GM19043 (cell line): ENCODE results near the gene SIVA1.

Source experiments
- ATAC-seq: cut with Tn5 transposase; IDR thresholded peaks from one replicate; pipeline ENCODE4 v1.9.1; 2021; ENCODE audit warnings: low read depth; ENCODE audit not compliant: unreplicated experiment

SIVA1 gene

DNA sequence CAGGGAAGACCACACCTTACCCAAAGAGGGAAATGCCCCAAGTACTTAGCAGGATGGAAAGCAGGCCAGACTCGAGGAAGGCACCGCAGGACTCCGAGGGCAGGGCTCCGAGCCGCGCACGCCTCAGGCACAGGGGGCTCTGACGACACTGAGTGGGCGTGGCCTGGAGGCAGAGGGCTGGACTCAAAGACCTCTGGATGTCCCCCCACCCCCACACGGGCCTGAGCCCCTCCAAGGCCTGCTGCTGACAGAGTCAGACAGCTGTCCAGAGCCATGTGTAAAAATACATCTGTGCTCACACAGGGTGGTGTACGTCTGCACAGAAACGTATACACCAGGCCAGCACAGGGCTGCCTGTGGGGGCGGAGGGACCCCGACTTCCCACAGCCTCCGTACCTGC is 41.2 kb downstream of the SIVA1 start:
- ATAC-seq: no peak

DNA sequence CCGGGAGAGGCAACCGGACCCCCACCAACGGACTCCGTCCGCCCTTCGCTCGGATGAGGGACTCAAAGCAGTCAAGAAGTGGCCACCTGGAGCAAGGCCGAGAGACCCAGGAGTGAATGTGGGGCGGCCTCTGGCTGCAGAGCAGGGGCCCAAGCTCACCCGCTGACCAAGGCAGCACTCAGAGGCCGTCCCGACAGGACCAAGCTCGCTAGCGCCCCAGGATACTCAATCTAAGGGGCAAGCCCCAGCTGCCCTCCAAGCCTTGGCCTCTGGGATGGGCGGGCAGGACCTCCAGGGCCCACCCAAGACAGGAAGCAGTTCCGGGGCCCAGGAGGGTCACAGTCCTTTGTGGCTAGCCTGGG is 41.7 kb downstream of the SIVA1 start:
- ATAC-seq: no peak

DNA sequence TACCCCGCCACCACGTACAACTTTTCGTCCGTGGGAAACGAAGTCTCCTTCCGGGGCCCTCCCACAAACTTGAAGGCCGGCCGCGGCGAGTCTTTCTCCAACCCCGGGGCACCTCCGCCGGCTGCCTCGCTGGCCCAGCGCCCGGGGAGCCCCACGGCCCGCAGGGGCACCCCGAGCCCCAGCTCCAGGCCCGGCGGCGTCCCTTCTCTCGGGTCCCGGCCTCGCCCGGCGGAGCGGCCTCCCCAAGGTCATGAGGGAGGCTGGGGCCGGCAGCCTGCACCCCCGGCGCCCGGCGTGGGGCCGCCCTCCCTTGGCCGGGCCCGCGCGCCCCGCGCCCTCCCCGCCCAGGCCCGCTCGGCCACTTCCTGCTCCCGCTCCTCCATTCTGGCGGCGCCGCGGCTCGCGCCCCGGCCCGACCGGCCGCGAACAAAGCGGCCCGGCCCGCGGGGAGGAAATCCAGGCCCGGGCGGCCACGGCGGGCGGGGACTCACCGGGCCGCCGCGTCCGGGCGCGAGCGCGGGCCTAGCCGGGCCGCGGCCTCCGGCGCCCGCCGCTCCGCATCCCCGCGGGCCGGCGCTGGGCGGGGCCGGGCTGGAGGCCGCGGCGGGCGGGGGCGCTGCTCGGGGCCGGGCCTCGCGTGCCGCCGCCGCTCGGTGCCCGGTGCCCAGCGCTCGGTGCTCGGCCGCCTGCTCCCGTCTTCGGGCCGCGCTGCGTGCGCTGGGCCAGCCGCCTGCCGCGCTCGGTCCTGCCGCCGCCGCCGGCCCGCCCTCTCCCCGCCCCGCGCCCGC is 42.2 kb downstream of the SIVA1 start, which contains the start of gene AKT1:
TSS of gene AKT1 (minus strand) at position 756 of the 788 bp plus-strand sequence. CDS start 3,105 bp downstream, outside the sequence.
- ATAC-seq: peak; percentile 27

DNA sequence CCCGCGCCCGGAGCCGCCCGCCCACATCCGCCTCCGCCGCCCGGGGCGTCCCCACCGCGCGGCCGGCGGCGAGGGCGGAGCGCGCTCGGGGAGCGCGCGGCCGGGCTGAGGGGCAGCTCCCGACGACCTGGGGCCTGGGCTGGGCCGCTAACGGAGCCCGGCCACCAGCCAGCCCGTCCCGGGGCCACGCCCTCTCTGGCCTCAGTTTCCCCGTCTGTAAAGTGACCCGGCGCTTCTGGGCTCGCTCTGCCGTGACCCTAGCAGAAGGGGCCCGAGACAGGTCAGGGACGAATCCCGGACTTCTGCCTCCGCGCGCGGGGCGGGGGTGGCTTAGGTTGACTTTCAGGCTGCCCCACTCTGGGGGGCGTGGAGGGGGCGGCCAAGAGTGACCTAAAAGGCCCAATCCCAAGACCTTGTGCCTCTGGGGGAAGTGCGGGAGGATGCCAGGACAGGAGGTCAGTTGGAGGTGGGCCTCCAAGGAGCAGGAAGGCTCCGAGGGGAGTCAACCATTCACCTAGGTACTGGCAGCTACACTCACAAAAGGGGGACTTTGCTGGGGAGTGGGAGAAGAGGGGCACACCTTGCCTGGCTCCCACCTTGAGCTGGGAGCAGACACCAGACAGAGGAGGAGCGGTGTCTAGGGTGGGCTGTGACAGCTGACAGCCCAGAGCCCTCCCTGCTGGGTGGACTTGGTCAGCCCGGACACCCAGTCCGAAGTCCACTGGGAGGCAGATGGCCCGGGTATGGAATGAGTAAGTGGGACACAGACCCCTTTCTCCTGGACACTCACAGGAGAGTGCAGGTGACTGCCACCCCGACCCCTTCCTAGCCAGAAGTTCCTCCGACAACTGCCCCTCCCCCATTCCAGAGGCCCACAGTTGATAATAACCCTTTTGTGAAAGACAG is 43.1 kb downstream of the SIVA1 start:
- ATAC-seq: peak; percentile 31

DNA sequence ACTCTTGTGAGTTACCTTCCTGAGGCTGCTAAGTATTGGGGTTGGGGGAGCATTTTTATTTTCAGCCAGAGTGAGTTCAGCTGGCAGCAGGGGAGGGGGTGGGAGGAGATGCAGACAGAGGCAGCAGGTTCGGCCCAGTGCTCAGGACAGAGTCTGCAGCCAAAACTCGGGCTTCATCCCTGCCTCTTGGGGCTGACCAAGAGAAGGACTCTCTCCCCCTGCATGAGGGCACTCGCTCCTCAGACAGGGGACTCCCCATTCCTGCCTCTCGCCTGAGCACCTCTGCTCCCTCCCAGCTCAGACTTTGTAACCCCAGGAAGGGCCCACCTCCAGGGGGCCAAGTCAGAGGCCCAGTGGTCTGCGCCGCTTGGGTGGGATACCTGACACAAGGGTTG is 43.7 kb downstream of the SIVA1 start:
- no peak for ATAC-seq

DNA sequence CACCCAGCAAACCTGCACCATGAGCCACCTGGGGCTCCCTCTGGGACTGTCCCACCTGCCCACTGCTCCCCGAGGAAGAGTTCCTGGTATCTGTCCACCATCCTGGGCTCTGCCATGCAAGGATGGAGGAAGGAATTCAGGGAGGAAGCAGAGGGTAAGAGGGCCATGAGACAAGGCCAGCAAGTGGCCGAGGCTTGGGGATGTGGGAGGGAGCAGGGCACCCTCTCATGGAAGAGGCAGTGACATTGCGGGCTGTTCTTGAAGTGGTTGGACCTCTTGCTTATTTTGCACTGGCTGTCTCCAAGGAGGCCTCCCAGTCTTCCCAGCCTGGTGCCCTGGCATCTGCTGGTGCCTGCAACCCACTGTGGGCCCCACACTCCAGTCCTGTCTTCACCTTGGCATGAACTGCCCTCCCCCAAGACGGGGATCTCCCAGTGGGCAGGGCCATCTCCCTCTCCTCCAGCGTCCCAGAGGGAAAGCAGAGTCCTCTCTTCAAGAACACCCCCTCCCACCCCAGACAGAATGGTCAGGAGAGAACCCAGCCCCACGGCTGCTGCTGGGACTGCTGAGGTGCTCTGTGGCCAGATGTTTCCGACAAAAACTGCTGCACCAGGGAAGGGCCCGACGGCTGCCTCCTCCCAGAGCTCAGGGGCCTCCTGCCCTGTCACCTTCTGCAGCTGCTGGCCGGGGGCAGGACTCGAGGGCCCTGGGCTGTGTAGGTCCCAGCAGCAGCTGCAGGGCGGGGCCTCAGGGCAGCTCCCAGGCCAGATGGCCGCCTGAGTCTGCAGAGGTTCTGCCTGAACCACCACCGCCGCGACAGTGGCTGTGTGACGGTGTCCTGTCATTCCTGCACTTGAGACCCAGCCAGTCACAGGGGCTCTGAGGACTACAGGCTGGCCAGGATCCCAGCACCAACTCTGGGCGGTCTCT is 44.4 kb downstream of the SIVA1 start:
- no peak for ATAC-seq

DNA sequence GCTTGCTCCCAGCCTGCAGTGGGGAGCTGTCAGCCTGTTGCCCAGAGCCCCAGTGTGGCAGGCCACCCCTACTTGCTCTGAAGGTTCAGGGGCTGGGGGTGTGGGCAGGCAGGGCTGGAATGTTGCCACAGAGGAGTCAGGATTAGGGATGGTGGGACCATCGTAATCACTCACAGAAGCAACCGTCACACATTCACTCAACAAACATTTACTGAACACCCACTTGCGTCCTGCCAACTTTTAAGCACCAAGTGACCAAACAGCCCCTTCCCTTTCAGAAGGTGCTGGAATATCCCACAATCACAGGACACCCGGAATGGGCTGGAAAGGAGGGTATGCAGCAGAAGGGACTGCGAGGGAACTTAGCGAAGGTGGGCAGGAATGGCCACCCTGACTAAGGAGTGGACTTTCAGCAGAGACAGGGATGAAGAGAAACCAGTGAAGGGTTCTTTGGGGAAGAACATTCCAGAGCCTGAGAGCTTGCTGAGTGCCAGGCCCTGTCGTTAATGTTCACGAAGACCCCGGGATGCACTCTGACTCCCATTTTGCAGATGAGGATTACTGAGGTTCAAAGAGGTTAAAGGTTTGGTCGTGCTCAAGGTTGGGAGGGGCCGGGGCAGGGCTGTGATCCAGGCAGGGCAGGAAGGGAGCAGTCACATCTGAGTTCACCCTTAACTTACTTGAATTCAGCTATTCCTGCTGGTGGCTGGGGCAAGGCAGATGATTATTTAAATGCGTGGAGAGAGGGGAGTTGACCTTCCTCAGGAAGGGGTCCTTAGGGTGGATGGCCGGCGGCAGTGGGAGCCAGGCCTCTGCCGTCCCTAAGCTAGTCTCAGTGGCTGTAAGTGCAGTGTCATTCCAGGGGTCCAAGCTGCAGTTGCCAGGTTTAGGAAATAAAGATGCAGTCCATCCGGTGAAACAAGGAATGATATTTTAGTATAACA is 45.6 kb downstream of the SIVA1 start:
- no peak for ATAC-seq

DNA sequence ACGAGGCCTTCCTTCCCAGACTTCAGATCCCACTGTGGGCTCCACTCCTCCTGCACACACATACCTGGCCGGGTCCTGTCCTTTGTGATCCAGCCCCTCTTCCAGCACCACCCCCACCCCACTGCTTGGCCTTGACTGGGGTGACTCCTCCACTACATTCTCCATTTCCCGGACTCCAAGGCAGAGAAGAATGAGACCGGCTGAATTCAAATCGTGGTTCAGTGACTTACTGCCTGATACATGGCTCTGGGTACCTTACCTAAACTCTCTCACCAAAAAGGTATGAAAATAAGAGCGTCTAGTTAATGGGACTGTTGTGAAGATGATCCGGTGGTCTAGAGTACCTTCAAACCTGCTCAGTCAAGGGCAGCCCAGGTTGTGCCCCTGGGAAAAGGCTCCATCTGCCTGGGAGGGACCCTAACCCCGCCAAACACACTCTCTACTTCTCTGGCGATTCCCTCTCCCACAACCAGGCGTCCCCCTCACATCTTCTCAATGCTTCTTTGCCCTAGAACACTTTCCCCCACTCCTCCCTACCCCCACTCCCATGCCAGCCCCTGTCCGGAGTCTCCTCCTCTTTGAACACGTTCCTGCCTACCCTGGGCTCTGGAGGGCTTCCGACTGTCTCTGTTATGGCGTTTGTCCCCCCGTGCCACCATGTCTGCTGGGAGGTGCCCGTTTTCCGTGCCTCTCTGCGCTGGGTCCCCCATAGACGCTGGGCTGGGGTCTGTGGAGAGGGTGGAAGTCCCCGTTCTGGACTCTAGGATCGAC is 46.5 kb downstream of the SIVA1 start:
- no peak for ATAC-seq

DNA sequence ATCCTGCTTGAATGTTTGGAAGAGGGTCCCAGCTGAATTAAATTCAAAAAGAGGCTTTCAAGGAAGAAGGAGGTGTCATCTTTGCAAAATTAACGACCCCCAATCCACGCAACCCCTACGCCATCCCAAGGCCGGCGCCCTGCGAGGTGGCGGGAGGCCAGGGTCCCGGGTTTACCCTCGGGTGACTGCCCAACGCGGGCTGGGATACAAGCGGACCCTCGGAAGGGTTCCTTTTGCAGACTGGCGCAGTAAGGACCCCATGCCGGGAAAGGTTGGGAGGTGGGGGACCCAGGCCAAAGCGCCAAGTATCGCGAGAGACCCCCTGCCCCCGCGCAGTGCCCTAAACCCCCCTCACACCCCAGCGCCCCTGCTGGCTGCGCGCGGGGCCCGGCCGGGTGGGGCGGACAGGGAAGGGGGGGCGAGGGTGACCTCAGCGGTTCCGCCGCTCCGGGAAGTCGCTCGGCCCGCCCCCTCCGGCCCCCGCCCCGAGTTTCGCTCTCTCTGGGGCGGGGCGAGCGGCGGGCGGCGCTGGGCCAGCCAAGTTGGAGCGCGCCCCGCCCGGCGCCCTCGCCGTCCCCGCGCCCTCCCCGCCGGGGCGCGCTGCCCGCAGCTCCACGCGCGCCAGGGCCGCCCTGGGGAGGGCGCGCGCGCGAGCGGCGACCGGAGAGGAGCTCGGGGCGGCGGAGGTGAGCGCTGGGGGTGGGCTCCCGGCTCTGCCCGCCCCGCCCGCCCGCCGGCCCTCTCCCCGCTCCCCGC is 47.2 kb downstream of the SIVA1 start:
- ATAC-seq: no peak

DNA sequence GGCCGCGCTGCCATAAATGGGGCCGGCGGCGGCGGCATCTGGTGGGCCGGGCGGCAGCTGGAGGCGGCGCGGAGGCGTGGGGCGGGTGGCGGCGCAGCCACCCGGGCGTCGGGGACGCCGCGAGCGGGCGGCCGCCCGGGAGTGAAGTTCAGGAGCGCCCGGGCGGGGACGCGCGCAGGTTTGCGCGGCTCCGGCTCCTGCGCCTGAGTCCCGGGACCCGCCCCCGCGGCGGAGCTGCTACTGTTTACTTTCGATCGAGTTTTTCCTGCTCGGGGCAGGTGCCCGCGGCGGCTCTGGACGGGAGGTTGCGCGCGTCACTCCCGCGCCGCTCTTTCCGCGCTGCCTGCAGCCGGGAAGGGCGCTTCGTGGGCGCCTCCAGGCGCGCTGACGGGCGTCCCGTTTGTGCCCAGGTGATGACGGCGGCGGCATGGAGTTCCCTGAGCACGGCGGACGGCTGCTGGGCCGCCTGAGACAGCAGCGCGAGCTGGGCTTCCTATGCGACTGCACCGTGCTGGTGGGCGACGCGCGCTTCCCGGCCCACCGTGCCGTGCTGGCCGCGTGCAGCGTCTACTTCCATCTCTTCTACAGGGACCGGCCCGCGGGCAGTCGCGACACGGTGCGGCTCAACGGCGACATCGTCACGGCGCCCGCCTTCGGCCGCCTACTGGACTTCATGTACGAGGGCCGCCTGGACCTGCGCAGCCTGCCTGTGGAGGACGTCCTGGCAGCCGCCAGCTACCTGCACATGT is 48.0 kb downstream of the SIVA1 start, which contains the start of gene ZBTB42:
TSS of gene ZBTB42 (plus strand) at position 331 of the 749 bp plus-strand sequence. CDS start at position 428, 97 bp downstream.
- no peak for ATAC-seq

DNA sequence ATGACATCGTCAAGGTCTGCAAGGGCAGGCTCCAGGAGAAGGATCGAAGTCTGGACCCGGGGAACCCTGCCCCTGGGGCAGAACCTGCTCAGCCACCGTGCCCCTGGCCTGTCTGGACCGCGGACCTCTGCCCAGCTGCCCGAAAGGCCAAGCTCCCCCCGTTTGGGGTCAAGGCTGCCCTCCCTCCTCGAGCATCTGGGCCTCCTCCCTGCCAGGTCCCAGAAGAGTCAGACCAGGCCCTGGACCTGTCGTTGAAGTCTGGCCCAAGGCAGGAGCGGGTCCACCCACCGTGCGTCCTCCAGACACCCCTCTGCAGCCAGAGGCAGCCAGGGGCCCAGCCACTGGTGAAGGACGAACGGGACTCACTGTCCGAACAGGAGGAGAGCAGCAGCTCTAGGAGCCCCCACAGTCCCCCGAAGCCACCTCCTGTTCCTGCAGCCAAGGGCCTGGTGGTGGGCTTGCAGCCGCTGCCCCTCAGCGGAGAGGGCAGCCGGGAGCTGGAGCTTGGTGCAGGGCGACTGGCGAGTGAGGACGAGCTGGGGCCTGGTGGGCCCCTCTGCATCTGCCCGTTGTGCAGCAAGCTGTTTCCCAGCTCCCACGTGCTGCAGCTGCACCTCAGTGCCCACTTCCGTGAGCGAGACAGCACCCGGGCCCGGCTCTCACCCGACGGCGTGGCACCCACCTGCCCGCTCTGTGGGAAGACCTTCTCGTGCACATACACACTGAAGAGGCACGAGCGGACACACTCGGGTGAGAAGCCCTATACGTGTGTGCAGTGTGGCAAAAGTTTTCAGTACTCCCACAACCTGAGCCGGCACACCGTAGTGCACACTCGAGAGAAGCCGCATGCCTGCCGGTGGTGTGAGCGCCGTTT is 48.8 kb downstream of the SIVA1 start:
- no peak for ATAC-seq

DNA sequence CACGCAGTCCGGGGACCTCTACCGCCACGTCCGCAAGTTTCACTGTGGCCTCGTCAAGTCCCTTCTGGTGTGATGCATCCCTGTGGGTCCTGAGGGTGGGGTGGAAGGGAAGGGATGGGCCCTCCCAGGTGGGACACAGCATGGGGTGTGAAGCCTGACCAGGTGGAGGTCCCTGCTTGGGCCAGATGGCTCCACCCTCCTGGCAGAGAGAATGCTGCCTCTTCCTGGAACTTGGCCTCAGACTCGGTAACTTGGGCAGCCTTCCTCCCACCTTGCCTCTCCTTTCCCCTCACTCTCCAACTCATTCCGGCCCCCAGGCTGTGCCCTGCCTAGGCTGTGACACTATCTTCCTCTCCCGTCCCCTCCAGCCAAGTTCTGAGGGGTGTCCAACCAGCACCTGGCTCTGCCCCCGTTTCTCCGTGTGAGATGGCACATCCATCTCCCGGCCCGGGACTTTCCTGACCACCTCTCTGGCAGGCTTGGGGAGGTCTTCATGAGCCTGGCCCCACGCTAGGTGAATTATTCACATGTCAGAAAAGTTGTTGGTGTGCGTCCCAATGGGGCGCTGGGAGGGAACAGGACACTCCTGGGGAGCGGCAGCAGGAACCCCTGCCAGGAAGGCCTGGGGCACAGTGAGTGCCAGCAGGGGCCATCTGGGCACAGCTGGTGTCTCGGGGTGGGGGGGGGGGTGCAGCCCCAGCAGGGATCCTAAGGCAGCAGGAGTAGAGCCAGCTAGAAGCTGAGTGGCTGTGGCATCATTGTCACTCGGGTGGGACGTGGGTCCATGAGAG is 49.6 kb downstream of the SIVA1 start:
- no peak for ATAC-seq

DNA sequence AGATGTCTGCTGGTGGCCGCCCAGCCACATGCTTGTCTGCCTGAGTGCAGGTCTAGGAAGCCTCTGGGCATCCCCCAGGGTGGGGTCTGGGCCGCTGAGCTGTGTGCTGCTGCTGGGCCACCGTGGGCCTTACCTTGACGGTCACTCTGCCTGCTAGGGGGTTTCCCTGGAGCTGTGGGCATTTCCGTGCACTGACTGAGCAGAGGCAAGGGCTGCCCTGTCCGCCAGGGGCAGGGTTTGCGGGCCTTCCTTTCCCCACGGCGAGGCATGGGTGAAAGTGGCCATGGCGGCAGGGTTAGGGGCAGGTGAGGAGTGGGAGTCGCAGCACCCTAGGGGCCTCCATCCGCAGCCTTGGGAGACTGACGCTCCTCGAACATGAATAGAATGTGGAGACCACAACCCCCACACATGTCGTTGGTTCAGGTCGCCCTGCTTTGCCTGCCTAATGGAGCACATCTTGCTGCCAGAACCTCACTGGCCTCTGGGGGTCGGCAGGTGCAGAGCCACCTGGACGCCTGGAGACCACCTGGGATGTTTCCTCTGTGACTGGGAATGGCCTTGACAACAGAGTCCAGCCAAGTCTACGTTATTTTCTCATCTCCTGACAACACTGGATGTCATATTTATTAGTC is 50.4 kb downstream of the SIVA1 start:
- no peak for ATAC-seq

DNA sequence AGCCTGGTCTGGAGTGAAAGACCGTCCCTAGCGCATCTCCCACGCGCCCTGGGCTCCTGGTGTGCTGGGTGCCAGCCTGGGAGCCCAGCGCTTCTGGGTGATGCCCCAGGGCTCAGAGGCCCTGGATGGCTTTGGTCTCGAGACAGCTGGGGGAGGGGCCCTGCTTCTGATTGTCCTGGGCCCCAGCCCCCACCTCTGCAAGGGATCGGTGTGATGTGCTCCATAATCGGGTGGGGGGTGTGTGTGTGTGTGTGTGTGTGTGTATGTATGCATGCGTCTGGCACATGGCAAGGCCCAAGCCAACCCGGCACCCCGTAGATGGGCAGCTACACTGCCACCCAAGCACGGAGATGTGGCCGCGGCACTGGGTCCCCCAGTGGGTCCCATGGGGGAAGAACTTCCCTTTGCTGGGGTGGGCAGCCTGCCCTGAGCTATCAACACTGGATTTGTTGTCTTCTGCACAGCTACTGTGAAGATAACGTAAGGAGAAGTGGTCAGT is 51.0 kb downstream of the SIVA1 start:
- no peak for ATAC-seq
